HUES6 (cell line): ENCODE data around the gene SET.

ENCODE experiments used
- H3K27ac ChIP-seq: 2 replicates; pipeline ENCODE4 v1.7.0; 2013; ENCODE audit warnings: low read depth, mild to moderate bottlenecking, low read length, inconsistent platforms
- H3K27me3 ChIP-seq: 2 replicates; pipeline ENCODE4 v1.6.1; 2013; ENCODE audit warnings: low read length; ENCODE audit not compliant: control insufficient read depth, insufficient read depth
- H3K36me3 ChIP-seq: 2 replicates; pipeline ENCODE4 v1.6.1; 2013; ENCODE audit warnings: low read length; ENCODE audit not compliant: control insufficient read depth, insufficient read depth
- H3K4me1 ChIP-seq: 2 replicates; pipeline ENCODE4 v1.6.1; 2013; ENCODE audit warnings: low read length; ENCODE audit not compliant: control insufficient read depth, insufficient read depth
- H3K4me3 ChIP-seq: 2 replicates; pipeline ENCODE4 v1.5.1; 2013; ENCODE audit warnings: low read depth, low read length
- H3K9ac ChIP-seq: one replicate; pipeline ENCODE4 v1.6.1; 2013; ENCODE audit warnings: mild to moderate bottlenecking, low read length
- H3K9me3 ChIP-seq: 2 replicates; pipeline ENCODE4 v1.6.1; 2013; ENCODE audit warnings: low read depth, low read length; ENCODE audit not compliant: control insufficient read depth, insufficient read depth

SET gene

DNA sequence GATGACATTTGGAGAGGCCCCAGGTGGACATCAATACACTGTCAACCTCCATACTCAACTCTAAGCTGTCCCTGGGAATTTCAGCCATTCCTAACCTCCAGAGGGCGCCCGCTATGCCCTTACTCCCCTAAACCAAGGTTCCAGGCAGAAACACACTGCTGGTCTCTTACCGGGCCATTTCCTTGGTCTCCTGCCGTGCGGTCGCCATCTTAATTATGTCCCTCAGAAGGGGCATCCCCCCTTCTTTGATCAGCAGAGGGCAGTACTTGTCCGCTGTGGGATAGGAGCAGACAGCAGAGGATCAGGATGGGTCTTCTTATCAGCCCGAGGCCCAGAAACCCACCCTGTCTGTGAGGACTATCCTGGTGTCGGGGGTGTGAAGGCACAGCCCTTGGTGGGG lies 44.2 kb downstream of the SET start:
- Histone ChIP-seq H3K36me3 (peaks cover 11% of the 10 kb centered on the region), H3K9ac (no peak overlapping the region), H3K27me3 (no peaks in the 10 kb centered on the region), H3K4me1 (peaks cover 3% of the 10 kb centered on the region; the same call in 1 of the 2 replicates), H3K9me3 (no peaks in the 10 kb centered on the region), H3K27ac (no peak overlapping the region), H3K4me3 (no peak overlapping the region)

DNA sequence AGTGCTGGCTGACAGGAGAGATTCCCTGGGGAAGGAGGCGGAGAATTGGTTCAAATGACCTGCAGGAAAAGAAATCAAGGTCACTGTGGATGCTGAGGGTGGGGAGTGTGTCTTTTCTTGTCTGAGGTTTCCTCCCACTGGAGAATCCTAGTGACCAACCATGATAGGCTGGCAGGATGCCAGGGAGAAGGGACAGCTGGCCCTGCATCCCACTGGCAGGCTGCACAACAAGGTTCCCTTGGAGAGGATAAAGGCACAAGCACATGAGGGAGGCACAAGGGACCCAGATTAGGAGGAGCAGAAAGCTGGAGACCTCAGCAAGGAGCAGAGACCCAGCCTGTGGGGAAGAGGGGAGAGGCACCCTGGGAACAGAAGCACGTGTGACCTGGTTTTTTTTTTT lies 46.4 kb downstream of the SET start:
- H3K4me3 ChIP-seq: no peak overlapping the region

DNA sequence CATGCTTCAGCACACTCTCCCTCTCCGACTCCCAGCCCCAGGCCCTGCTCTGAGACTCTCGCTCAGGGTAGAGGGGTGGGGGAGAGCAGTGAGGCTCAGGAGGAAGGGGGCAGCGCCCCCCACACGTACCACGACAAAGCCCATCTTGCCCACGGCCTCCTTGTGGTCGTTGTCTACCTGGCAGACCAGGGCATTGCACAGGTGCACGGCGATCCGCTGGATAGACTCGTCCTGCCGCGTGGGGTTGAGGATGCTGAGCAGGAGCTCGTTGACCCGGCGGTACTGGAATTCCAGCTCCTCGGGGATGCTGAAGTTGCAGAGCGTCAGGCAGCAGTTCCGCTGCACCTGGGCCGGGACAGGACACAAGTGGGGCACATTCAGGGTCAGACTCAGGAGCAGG lies 53.4 kb downstream of the SET start:
- Histone ChIP-seq H3K4me1 (no peaks in the 10 kb centered on the region), H3K9ac (no peak overlapping the region), H3K27ac (no peak overlapping the region), H3K27me3 (no peaks in the 10 kb centered on the region), H3K9me3 (no peaks in the 10 kb centered on the region), H3K36me3 (peaks cover 8% of the 10 kb centered on the region), H3K4me3 (no peak overlapping the region)

More for the DNA sequence above, 46.4 kb downstream of the SET start:
- Histone ChIP-seq H3K27me3 (no peaks in the 10 kb centered on the region), H3K9me3 (no peaks in the 10 kb centered on the region), H3K36me3 (peaks cover 16% of the 10 kb centered on the region), H3K27ac (no peak overlapping the region), H3K9ac (no peak overlapping the region), H3K4me1 (0 out of 2 replicates have a peak, but pooled peaks cover 3% of the 10 kb centered on the region)

DNA sequence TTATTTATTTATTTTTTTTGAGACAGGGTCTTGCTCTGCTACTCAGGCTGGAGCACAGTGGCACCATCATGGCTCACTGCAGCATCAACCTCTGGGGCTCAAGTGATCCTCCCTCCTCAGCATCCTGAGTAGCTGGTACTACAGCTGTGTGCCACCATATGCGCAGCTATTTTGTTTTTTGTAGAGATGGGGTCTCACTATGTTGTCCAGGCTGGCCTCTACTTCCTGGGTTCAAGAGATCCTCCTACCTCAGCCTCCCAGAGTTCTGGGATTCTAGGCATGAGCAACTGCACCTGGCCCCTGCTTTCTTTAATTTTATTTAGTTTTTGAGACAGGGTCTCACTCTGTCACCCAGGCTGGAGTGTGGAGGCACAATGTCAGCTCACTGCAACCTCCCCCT lies 54.4 kb downstream of the SET start:
- no peaks in the 10 kb centered on the region for H3K9me3 ChIP-seq
- no peak overlapping the region for H3K4me3 ChIP-seq
- H3K4me1 ChIP-seq: no peaks in the 10 kb centered on the region
- H3K27me3 ChIP-seq: no peaks in the 10 kb centered on the region
- no peak overlapping the region for H3K9ac ChIP-seq
- H3K27ac ChIP-seq: no peak overlapping the region
- peaks cover 8% of the 10 kb centered on the region for H3K36me3 ChIP-seq
